Naive thymus-derived CD8-positive, alpha-beta T cell (primary cell): Measurements from ENCODE around the gene BANP. TPM values are rescaled to one million over a fixed set of nuclear protein-coding genes. Genes with fewer than 3 reads are reported as not detected.
"Not testable (repeated sequence)": the region's sequence is repeated elsewhere in the genome, so short reads cannot be mapped to it uniquely, and the experiment has no call there.

Experiments
- ATAC-seq, 2 donors: fragments of 150-1000 bp; cut with Tn5 transposase in 1 of 2; sonication (Bioruptor Pico), chemical (Tn5 transposase) in 1 of 2; 1 replicate in 1 of 2; 2 replicates in 1 of 2; pipeline ENCODE4 v1.10.0; 2021; ENCODE audit warnings: mild to moderate bottlenecking in 2 of 2, moderate library complexity in 2 of 2
- POLR2A ChIA-PET: fragments of 350-600 bp; sonication (Branson Sonifier 250); formaldehyde crosslinking; loops from one replicate; lab custom pipeline; 2021; ENCODE audit warnings: antibody characterized with exemption; lab: Charles Lee
- DNase-seq, 10 donors: peaks; one replicate each; pipeline versions ENCODE4 v3.0.0 to v3.0.0-alpha.2; 2020 to 2022
- H3K27ac Mint-ChIP-seq, 10 donors: one replicate each; pipeline ENCODE4 v1.8.0; 2020 to 2022; ENCODE audit warnings: mild to moderate bottlenecking in 10 of 10, mixed read lengths in 10 of 10, moderate library complexity in 4 of 10, inconsistent platforms in 1 of 10
- H3K27me3 Mint-ChIP-seq, 5 donors: one replicate each; pipeline ENCODE4 v1.8.0; 2021 to 2022; ENCODE audit warnings: mixed read lengths in 5 of 5
- H3K36me3 Mint-ChIP-seq, 3 donors: one replicate each; pipeline ENCODE4 v1.8.0; 2020 to 2022; ENCODE audit warnings: mixed read lengths in 3 of 3, mild to moderate bottlenecking in 2 of 3, inconsistent platforms in 1 of 3
- H3K4me1 Mint-ChIP-seq, 4 donors: one replicate each; pipeline ENCODE4 v1.8.0; 2021 to 2022; ENCODE audit warnings: mixed read lengths in 4 of 4
- H3K4me3 Mint-ChIP-seq, 10 donors: one replicate each; pipeline ENCODE4 v1.8.0; 2020 to 2022; ENCODE audit warnings: mild to moderate bottlenecking in 10 of 10, mixed read lengths in 10 of 10, moderate library complexity in 6 of 10, inconsistent platforms in 1 of 10
- H3K9me3 Mint-ChIP-seq, 9 donors: one replicate each; pipeline ENCODE4 v1.8.0; 2020 to 2022; ENCODE audit warnings: mixed read lengths in 9 of 9, mild to moderate bottlenecking in 3 of 9, inconsistent platforms in 1 of 9, moderate library complexity in 1 of 9
- polyA plus RNA-seq, 3 donors: library from polyadenylated mRNA; unstranded; fragments of 300-500 nt; fragmentation: Illumina TruSeq; gene quantifications; one replicate each; pipeline ENCODE4 v1.2.3, GENCODE V29; 2021
- total RNA-seq, 8 experiments: library from RNA in 2 of 8; stranded (reverse) in 2 of 8; gene quantifications; one replicate each; pipeline ENCODE4 v1.2.3 and lab custom pipeline; 2021 to 2026

The BANP gene
- total and polyA plus RNA-seq, 5 experiments from 2014 or later: 13.4 to 89.4 (median 29.1) TPM

DNA sequence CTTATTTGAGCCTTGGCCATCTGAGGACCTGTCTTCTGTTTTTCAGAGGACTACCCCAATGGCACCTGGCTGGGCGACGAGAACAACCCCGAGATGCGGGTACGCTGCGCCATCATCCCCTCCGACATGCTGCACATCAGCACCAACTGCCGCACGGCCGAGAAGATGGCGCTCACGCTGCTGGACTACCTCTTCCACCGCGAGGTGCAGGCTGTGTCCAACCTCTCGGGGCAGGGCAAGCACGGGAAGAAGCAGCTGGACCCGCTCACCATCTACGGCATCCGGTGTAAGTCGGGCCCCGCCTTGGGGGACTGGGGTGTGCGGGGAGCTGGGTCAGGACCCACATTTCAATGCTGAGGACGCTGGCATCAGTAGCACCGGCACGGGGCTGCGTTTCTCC lies 67.1 kb downstream of the BANP start:
- POLR2A ChIA-PET, ATAC-seq, H3K27me3 Mint-ChIP-seq, H3K9me3 Mint-ChIP-seq, H3K4me3 Mint-ChIP-seq: not testable (repeated sequence)
- H3K27ac Mint-ChIP-seq: peak overlapping the region in 1 of 10 donors; percentile 49
- peak in 1 of 10 donors; percentile 44 for DNase-seq
- H3K4me1 Mint-ChIP-seq: peaks cover 0 to 14% (median 7%) of the 10 kb centered on the region in 4 donors
- peaks cover 0 to 46% (median 10%) of the 10 kb centered on the region in 3 donors for H3K36me3 Mint-ChIP-seq

DNA sequence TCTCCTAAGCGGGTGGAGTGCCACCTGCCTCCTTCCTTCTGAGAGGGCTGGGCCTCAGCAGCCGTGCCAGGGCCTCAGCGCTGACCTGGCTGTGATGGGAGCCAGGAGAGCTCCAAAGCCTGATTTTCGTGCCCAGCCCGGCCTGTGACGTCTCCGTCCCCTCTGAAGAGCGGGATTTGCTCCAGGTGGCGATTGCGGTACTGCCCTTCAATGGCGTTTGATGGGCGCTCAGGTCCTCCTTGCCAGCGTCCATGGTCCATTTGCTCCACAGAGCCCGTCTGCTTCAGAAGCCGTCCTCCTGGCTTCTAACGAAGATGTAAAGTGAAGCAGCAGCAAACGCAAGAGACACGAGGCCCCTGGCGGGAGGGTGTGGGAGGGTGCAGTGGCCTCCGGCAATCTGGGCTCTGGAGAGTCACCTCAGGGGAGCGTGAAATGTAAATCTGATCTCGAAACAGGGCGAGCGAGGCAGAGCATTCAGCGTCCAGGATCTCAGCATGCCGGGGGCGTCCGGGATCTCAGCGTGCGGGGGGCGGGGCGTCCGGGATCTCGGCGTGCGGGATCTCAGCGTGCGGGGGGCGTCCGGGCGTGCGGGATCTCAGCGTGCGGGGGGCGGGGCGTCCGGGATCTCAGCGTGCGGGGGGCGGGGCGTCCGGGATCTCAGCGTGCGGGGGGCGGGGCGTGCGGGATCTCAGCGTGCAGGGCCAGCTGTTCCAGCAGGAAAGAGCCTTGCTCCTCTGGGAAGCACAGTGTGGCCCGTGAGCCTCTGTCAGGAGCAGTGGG lies 68.0 kb downstream of the BANP start:
- ATAC-seq, H3K4me3 Mint-ChIP-seq, POLR2A ChIA-PET, H3K9me3 Mint-ChIP-seq, H3K27me3 Mint-ChIP-seq: not testable (repeated sequence)
- peak overlapping the region in 1 of 10 donors; percentile 33 for H3K27ac Mint-ChIP-seq
- H3K4me1 Mint-ChIP-seq: peaks cover 4 to 14% (median 7%) of the 10 kb centered on the region in 4 donors
- H3K36me3 Mint-ChIP-seq: peaks cover 0 to 43% (median 10%) of the 10 kb centered on the region in 3 donors
- DNase-seq: peak in 1 of 10 donors; percentile 32

DNA sequence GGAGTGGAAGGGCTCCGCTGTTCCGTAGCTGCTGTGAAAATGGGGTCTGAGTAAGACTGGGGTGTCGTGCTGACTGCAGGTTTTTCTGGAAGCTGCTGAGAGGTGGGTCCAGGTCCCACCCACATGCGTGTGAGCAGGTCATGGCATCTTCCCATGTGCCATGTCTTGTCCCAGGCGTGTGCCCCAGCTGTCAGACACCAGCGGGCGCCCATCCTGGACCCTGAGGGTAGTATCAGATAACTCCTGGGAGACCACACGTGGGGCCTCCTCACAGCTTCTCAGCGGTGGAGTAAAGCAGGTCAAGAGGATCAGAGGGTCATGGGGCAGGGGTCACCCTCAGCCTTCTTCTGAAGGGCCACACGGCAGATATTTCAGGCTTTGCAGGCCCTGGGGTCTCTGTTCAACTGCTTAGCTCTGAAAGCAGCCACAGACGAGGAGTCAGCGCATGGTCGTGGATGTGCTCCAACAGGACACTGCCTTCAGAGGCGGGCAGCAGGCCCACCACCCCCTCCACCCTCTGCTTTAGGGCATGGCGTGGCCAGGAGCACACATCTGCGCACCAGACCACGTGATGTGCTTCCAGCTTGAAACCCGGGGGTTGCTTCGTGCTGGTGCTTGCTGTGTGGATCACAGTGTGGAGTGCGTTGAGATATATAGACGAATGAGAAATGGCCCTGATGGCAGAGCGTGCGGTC lies 68.7 kb downstream of the BANP start:
- ATAC-seq (no peak), DNase-seq (peak in 1 of 10 donors; percentile 24)
- H3K4me1 Mint-ChIP-seq: peaks cover 5 to 12% (median 8%) of the 10 kb centered on the region in 4 donors
- POLR2A ChIA-PET: no interaction called here
- H3K9me3 Mint-ChIP-seq: no peaks in the 10 kb centered on the region
- no peak overlapping the region for H3K4me3 Mint-ChIP-seq
- peaks cover 0 to 45% (median 10%) of the 10 kb centered on the region in 3 donors for H3K36me3 Mint-ChIP-seq
- H3K27ac Mint-ChIP-seq: peak overlapping the region in 1 of 10 donors; percentile 63
- no peaks in the 10 kb centered on the region for H3K27me3 Mint-ChIP-seq

DNA sequence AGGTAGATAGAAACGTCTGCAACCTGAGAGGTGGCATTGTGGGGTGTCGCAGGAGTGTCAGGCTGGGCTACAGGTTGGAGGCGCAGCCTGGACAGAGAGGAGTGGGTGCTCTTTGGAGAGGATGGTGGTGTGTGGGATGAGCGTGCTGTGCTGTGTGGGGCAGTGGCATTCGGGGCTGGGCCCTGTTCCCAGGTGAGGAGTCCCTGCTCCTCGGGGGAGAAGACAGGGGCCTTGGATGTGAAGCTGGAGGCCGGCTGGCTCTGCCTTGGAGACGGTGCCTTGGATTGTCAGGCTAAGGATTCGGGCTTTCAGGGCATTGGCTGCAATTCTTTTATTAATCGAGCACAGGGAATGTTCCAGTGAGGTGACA lies 69.3 kb downstream of the BANP start:
- no peaks in the 10 kb centered on the region for H3K27me3 Mint-ChIP-seq
- peaks cover 4 to 15% (median 6%) of the 10 kb centered on the region in 4 donors for H3K4me1 Mint-ChIP-seq
- ATAC-seq (no peak), DNase-seq (no peak)
- no peak overlapping the region for H3K4me3 Mint-ChIP-seq
- peak overlapping the region in 1 of 10 donors; percentile 63 for H3K27ac Mint-ChIP-seq
- no peaks in the 10 kb centered on the region for H3K9me3 Mint-ChIP-seq
- POLR2A ChIA-PET: no interaction called here
- H3K36me3 Mint-ChIP-seq: peaks cover 0 to 50% (median 10%) of the 10 kb centered on the region in 3 donors

DNA sequence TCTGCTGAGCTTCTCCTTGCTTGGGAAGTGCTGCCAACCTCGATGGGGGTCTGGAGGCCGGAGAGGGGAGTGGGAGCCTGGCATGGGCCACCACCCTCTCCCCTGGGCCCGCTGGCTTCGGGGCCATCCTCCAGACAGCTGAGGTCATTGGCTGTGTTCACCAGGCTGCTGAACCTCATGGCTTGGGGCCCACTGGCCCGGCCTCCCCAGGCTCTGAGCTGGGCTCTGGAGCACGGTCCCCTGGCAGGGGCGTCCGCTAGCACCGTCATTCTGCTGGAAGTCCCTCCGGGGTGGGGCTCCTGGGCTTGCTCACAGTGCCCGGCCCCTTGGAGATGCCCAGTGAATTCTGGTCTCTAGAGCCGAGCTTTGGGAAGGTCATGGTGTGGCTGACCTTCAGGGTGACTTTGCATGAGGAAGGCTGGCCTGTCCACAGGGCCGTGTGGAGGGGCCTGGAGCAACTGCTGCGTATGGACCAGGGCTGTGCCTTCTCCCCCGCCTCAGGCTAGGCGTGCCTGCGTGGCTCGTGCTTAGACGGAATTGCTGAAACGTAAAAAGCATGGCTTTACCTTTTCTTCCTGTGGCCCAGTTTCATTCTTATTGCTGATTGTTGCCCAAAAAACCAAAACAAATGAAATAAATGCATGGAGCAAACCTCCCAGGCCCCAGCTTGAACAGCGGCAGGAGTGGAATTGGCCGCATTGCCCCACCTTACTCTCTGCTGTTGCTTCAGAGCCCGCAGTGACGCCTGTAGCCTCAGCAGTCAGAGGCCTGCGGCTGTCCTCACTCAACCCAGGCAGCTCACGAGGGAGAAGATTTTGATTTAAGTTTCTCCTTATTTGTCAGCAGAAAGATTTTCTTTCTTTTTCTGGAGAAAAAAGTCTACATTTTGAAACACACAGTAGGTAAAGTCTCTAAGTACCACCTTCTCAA lies 70.1 kb downstream of the BANP start:
- H3K4me3 Mint-ChIP-seq, H3K27me3 Mint-ChIP-seq, H3K27ac Mint-ChIP-seq, ATAC-seq, POLR2A ChIA-PET, H3K9me3 Mint-ChIP-seq, DNase-seq: not testable (repeated sequence)
- Mint-ChIP-seq H3K4me1 (peaks cover 4 to 15% (median 6%) of the 10 kb centered on the region in 4 donors), H3K36me3 (peaks cover 0 to 57% (median 10%) of the 10 kb centered on the region in 3 donors)

DNA sequence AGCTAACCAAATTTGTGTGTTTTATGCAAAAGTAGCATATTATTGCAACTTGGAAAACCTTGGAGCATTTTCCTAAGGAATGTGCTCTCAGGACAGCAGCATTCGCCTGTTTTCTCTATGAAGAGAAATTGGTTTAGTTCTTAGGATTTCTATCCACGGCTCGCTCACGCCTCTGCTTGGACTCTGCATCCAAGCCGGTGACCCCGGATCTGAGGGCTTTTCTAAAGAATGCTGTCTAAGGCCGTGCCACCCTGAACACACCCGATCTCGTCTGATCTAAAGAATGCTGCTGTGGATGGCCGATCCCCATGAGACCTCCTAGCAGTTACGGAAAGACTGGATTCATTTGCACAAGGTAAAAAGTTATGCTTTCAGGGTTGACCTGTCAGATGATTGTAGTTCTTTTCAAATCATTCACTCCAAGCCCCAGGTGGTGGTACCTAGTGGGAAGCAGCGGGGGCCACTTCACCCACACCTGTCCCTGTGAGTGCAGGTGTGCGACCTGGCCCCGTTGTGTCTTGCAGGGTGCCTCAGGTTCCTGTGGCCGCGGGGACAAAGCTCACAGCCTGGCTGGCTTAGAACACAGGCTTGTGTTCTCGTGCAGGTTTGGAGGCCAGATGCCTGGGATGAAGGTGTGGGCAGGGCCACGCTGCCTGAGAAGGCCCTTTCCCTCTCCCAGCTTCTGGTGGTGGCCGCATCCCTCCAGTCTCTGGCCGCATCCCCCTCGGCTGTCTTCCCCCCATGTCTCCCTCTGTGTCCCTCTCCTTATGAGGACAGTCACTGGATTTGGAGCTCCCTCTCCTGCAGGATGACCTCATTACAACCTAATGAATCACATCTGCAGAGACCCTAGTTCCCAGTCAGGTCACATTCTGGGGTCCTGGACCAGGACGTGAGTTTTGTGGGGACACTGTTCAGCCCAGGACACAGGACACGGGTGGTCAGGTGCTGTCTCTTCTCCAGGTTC lies 71.1 kb downstream of the BANP start:
- Mint-ChIP-seq H3K4me1 (peaks cover 4 to 15% (median 8%) of the 10 kb centered on the region in 4 donors), H3K9me3 (no peaks in the 10 kb centered on the region), H3K27me3 (no peaks in the 10 kb centered on the region), H3K27ac (peak overlapping the region in 1 of 10 donors; percentile 14), H3K36me3 (peaks cover 0 to 59% (median 9%) of the 10 kb centered on the region in 3 donors), H3K4me3 (no peak overlapping the region)
- DNase-seq: no peak
- POLR2A ChIA-PET: no interaction called here
- no peak for ATAC-seq

DNA sequence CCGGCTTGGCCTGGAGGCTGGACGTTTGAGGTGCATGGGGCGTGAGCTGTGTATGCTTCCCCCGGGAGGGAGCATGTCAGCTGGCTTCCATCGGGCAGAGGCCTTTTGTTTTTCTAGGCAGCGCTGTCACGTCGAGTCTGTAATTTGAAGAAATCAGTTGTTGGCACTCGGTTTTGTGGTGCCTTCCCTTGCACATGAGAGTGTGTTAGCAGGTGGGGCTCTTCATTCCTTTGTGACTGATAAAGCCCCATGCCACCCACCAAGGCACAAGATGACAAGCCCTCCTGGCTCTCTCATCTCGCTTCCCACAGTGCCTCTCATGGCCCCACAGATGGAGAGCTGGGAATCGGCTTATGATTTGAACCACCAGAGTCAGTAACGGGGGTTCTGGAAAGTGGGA lies 72.1 kb downstream of the BANP start:
- H3K36me3 Mint-ChIP-seq: peaks cover 0 to 63% (median 9%) of the 10 kb centered on the region in 3 donors
- no peak overlapping the region for H3K27ac Mint-ChIP-seq
- POLR2A ChIA-PET: interaction anchor here (0.6 kb wide), 1 partner anchor 15 kb away, joined by 3 read pairs; no protein-coding TSS in a partner anchor
- H3K9me3 Mint-ChIP-seq: no peaks in the 10 kb centered on the region
- no peak overlapping the region for H3K4me3 Mint-ChIP-seq
- H3K27me3 Mint-ChIP-seq: no peaks in the 10 kb centered on the region
- peaks cover 4 to 15% (median 8%) of the 10 kb centered on the region in 4 donors for H3K4me1 Mint-ChIP-seq
- DNase-seq (no peak), ATAC-seq (no peak)

DNA sequence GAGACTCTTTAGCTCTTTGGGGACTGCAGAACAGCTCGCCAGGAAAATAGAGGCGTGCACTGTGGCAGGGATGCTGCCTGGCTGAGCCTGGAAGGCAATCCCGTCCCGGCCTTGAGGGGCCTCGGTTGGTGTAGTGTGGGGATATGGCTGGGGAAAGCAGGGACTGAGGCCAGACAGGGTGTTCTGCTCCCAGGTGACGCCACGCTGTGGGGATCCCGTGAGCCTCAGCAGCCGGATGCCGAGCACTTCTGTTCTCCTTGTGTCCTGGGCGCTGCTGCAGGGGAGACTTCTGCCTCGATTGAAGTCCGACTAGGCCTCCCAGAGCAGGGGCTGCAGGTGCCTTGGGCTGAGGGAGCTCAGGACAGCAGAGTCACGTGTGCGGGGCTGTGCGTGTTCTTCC lies 72.6 kb downstream of the BANP start:
- peaks cover 0 to 65% (median 9%) of the 10 kb centered on the region in 3 donors for H3K36me3 Mint-ChIP-seq

DNA sequence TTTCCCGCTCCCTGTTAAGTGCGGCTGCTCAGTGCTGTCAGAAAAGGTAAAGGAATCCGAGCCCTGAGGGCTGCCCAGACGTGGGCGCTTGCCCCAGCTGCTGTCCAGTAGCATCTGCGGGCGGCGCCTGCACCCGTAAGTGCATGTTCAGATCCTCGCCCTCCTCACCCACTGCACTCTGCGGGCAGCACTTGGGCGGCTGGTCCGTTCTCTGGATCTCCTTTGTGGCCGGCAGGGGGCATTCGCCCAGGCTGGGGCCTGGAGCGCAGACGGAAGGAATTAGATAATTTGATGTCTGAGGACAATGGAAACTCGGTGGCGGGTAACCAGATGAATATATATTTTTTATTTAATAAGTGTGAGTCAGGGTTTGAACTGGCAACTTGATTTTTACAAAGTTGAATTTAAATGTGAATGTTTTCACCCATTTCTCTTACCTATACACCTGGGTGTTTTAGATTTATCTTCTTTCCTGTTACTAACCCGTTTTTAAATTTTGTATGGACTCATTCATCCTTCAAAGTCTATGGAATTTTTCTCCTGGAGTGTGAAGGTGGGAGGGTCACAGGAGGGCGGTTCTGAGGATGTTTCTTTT lies 73.4 kb downstream of the BANP start:
- H3K9me3 Mint-ChIP-seq, H3K4me3 Mint-ChIP-seq, POLR2A ChIA-PET, H3K27ac Mint-ChIP-seq, DNase-seq, ATAC-seq, H3K27me3 Mint-ChIP-seq: not testable (repeated sequence)
- H3K4me1 Mint-ChIP-seq: peaks cover 4 to 15% (median 8%) of the 10 kb centered on the region in 4 donors
- peaks cover 0 to 68% (median 9%) of the 10 kb centered on the region in 3 donors for H3K36me3 Mint-ChIP-seq

More for the DNA sequence above, 72.6 kb downstream of the BANP start:
- H3K27ac Mint-ChIP-seq: peak overlapping the region in 1 of 10 donors; percentile 11
- DNase-seq (no peak), ATAC-seq (no peak)
- no peaks in the 10 kb centered on the region for H3K9me3 Mint-ChIP-seq
- H3K27me3 Mint-ChIP-seq: no peaks in the 10 kb centered on the region
- POLR2A ChIA-PET: interaction anchor here (0.6 kb wide), 1 partner anchor 16 kb away, joined by 3 read pairs; no protein-coding TSS in a partner anchor
- peaks cover 4 to 15% (median 8%) of the 10 kb centered on the region in 4 donors for H3K4me1 Mint-ChIP-seq
- H3K4me3 Mint-ChIP-seq: no peak overlapping the region

DNA sequence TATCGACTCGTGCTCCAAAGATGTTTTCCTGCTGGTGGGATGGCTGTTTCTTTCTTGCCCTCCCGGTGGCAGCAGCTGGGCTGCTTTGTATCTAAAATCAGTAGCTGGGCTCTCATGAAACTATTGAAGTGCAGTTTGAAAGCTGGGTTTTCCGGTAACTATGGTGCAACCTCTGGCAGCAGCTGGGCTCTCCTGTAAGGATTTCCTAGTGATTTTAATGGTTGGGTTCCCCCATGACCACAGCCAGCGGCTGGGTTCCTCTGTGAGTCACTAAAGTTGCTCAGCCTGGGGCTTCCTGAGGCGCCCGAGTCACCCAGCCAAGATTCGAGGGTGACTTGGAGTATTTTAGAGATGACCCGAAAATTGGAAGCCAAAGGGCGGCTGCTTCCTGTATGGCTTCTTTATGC lies 73.9 kb downstream of the BANP start:
- DNase-seq, POLR2A ChIA-PET, ATAC-seq, H3K9me3 Mint-ChIP-seq, H3K27me3 Mint-ChIP-seq, H3K4me3 Mint-ChIP-seq, H3K27ac Mint-ChIP-seq: not testable (repeated sequence)
- peaks cover 4 to 15% (median 7%) of the 10 kb centered on the region in 4 donors for H3K4me1 Mint-ChIP-seq
- peaks cover 0 to 67% (median 9%) of the 10 kb centered on the region in 3 donors for H3K36me3 Mint-ChIP-seq
